T-helper 17 cell (primary cell): Measurements from ENCODE around the gene ZNF879. TPM values are rescaled to one million over a fixed set of nuclear protein-coding genes. Genes with fewer than 3 reads are reported as not detected.

Experiments used
- ATAC-seq: fragments of 150-1000 bp; cut with Tn5 transposase; 2 replicates; pipeline ENCODE4 v1.10.0; 2021; ENCODE audit warnings: mild to moderate bottlenecking, moderate library complexity
- DNase-seq, 3 donors: peaks; one replicate each; pipeline versions ENCODE4 v3.0.0 to v3.0.0-alpha.2; 2020 to 2021
- H3K9me3 ChIP-seq: one replicate; pipeline ENCODE4 v1.7.0; 2013; ENCODE audit warnings: low read length, mild to moderate bottlenecking; ENCODE audit not compliant: control insufficient read depth, poor library complexity, severe bottlenecking
- H3K27ac Mint-ChIP-seq: one replicate; pipeline ENCODE4 v1.8.0; 2022; ENCODE audit warnings: mild to moderate bottlenecking, moderate library complexity, mixed read lengths
- H3K27me3 Mint-ChIP-seq: one replicate; pipeline ENCODE4 v1.8.0; 2022; ENCODE audit warnings: mixed read lengths
- H3K36me3 Mint-ChIP-seq: one replicate; pipeline ENCODE4 v1.8.0; 2022; ENCODE audit warnings: low read depth, mixed read lengths
- H3K4me1 Mint-ChIP-seq: one replicate; pipeline ENCODE4 v1.8.0; 2022; ENCODE audit warnings: mild to moderate bottlenecking, mixed read lengths
- H3K4me3 Mint-ChIP-seq: one replicate; pipeline ENCODE4 v1.8.0; 2022; ENCODE audit warnings: mild to moderate bottlenecking, moderate library complexity, mixed read lengths
- total RNA-seq, 4 donors: library from RNA in 2 of 4; stranded (reverse) in 2 of 4; gene quantifications; one replicate each; pipeline ENCODE4 v1.2.3 and lab custom pipeline; 2022 to 2026

ZNF879 gene
- total RNA-seq, 2 donors from 2014 or later = 4.8 to 4.9 TPM

- H3K36me3 Mint-ChIP-seq = peaks cover 2% of the 10 kb centered on the region
- H3K9me3 ChIP-seq = no peaks in the 10 kb centered on the region
- H3K4me1 Mint-ChIP-seq = no peaks in the 10 kb centered on the region
- H3K27me3 Mint-ChIP-seq = peaks cover 19% of the 10 kb centered on the region
- H3K27ac Mint-ChIP-seq = no peak overlapping the region
- DNase-seq = no peak
- no peak overlapping the region for H3K4me3 Mint-ChIP-seq
- no peak for ATAC-seq
These were observed 31.3 kb downstream of the ZNF879 start for GRCh38 chr5:179054876-179055275.

DNA sequence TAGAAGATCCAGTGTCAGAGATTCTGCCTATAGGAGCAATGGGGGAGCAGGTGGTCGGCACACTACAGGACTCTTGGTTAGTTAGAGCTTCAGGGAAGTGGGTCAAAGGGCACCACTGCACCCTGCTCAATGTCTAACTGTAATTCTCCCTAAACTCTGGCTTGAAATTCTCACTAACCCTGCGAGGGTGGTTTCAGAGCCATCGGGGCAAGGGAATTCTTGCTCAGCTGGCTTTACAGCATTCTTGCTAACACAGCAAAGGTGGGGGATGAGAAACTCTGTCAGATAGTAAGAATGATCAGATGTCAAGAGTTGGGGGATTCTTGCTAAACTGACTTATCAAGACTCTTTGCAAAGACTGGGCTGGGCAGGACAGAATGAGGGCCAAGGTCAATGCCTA lies 31.8 kb downstream of the ZNF879 start:
- no peaks in the 10 kb centered on the region for H3K9me3 ChIP-seq
- Mint-ChIP-seq H3K36me3 (peaks cover 2% of the 10 kb centered on the region), H3K4me1 (peaks cover 2% of the 10 kb centered on the region), H3K4me3 (no peak overlapping the region), H3K27ac (no peak overlapping the region), H3K27me3 (peaks cover 19% of the 10 kb centered on the region)
- ATAC-seq = no peak
- no peak for DNase-seq

- Mint-ChIP-seq H3K36me3 (peaks cover 2% of the 10 kb centered on the region), H3K27me3 (peaks cover 19% of the 10 kb centered on the region), H3K4me1 (peaks cover 2% of the 10 kb centered on the region), H3K27ac (no peak overlapping the region), H3K4me3 (no peak overlapping the region)
- DNase-seq = no peak
- no peak for ATAC-seq
- no peaks in the 10 kb centered on the region for H3K9me3 ChIP-seq
These were observed 32.2 kb downstream of the ZNF879 start for GRCh38 chr5:179055841-179056240.

DNA sequence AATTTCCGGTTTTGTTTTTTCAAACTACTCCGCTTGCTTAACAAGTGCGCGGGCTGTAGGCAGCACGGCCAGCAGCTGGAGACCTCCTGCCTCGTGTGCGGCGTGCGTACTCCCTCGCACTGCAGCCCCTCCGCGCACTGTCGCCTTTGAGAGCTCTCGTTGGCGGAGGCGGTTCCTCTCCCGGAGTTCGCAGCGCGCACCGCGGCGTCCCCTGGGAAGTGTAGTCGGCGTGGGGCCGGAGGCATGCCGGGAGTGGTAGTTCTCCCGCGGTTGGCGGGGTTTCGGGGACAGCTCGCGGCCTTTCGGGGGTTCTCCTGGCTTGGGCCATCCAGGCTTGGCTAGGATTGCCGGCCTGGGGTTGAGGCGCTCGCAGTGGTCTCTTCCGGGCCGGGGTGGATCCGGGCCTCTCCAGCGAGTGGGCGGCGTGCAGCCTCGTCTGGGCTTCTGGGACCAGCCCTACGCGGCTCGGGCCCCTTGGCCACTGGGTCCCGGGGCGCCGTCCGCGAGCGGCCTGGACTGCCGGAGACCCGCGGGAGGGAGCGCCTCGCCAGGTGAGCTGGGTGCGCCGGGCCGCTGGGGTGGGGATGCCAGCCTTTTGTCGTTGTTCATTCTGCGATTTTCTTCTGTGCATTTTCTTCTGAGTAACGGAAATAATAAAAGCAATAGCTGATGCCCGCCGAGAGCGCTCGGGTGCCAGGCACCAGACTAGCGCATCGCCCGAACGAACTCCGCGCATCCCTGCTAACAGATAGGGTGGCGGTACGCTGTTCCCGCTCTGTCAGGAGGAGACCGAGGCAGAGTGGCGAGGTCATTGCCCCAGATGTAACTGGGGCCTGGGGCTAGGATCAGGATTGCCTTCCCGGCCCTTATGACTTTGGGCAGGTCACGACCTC lies 36.8 kb downstream of the ZNF879 start, which contains the start of gene ZNF354C:
Gene ZNF354C (plus strand): TSS at position 258 of the 893 bp plus-strand sequence. CDS start 1,696 bp downstream, outside the sequence.
- DNase-seq (peak; percentile 70 to 80 (median 72)), ATAC-seq (peak; percentile 99)
- Mint-ChIP-seq H3K36me3 (peaks cover 4% of the 10 kb centered on the region), H3K27me3 (peaks cover 11% of the 10 kb centered on the region), H3K4me3 (peak within 1 kb of the TSS; percentile 94), H3K27ac (peak within 1 kb of the TSS; percentile 72), H3K4me1 (peaks cover 8% of the 10 kb centered on the region)
- peaks cover 3% of the 10 kb centered on the region for H3K9me3 ChIP-seq

DNA sequence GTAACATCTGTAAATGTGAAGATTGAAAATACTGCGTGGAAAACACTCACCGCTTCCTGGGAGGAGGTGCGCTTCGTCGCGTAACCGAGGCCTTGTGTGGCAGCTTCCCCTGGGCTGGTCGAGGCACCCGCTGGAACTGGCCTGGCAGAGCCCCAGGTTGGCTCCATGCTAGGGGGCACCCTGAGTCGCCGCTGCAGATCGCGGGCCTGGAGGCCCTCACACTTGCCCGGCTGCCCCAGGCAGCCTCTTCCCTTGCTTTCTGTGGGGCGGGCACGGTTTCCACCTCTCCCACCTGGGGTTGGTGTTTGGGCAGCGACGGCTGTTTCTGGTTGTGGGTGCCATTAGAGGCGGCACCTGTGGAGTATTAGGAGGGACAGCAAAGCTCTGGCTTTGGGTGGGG lies 37.4 kb downstream of the ZNF879 start:
- Mint-ChIP-seq H3K36me3 (peaks cover 5% of the 10 kb centered on the region), H3K4me1 (peaks cover 8% of the 10 kb centered on the region), H3K27ac (peak overlapping the region; percentile 72), H3K27me3 (peaks cover 8% of the 10 kb centered on the region), H3K4me3 (peak overlapping the region; percentile 94)
- peaks cover 3% of the 10 kb centered on the region for H3K9me3 ChIP-seq
- ATAC-seq (no peak), DNase-seq (no peak)

- no peak for ATAC-seq
- no peak for DNase-seq
- H3K9me3 ChIP-seq = peaks cover 13% of the 10 kb centered on the region
- Mint-ChIP-seq H3K27ac (no peak overlapping the region), H3K4me3 (no peak overlapping the region), H3K27me3 (no peaks in the 10 kb centered on the region), H3K36me3 (peaks cover 11% of the 10 kb centered on the region), H3K4me1 (peaks cover 5% of the 10 kb centered on the region)
These were observed 42.1 kb downstream of the ZNF879 start for GRCh38 chr5:179065703-179066102.

GRCh38 chr5:179079165-179079987 lies 55.8 kb downstream of the ZNF879 start:
- Mint-ChIP-seq H3K27me3 (no peaks in the 10 kb centered on the region), H3K4me3 (no peak overlapping the region), H3K4me1 (no peaks in the 10 kb centered on the region), H3K36me3 (peaks cover 4% of the 10 kb centered on the region), H3K27ac (no peak overlapping the region)
- ATAC-seq (no peak), DNase-seq (no peak)
- peaks cover 42% of the 10 kb centered on the region for H3K9me3 ChIP-seq

GRCh38 chr5:179080724-179081123 lies 57.1 kb downstream of the ZNF879 start:
- Mint-ChIP-seq H3K4me1 (no peaks in the 10 kb centered on the region), H3K36me3 (peaks cover 4% of the 10 kb centered on the region)
- no peak for ATAC-seq

More at GRCh38 chr5:179080724-179081123, 57.1 kb downstream of the ZNF879 start:
- H3K27me3 Mint-ChIP-seq = no peaks in the 10 kb centered on the region
- H3K4me3 Mint-ChIP-seq = no peak overlapping the region
- DNase-seq = no peak
- H3K27ac Mint-ChIP-seq = no peak overlapping the region
- peaks cover 40% of the 10 kb centered on the region for H3K9me3 ChIP-seq

Other genes starting within 250 kb of the ZNF879 start
- gene ZNF354B, start 163.9 kb upstream of the ZNF879 start, total RNA-seq = 1 to 10 TPM; 8.8 to 9.8 TPM
- gene ZFP2, start 127.9 kb upstream of the ZNF879 start, total RNA-seq = under 1 TPM; 0.50 to 0.52 TPM
- gene ZNF454, start 82.6 kb upstream of the ZNF879 start, total RNA-seq = not detected
- gene GRM6, start 28.5 kb upstream of the ZNF879 start, total RNA-seq = not detected
- 1 to 10 TPM; 3.6 to 4.1 TPM for gene ZNF354C, start 36.6 kb downstream of the ZNF879 start, total RNA-seq